Left lobe of liver (tissue), 2 donors: Measurements from ENCODE around the gene ULK4. TPM values are rescaled to one million over a fixed set of nuclear protein-coding genes. Genes with fewer than 3 reads are reported as not detected.

Experiments
- ATAC-seq: fragments of 200-7000 bp; cut with Tn5 transposase; one replicate; pipeline ENCODE4 v1.9.1; 2020; ENCODE audit warnings: mild to moderate bottlenecking, moderate library complexity
- DNase-seq: peaks from one replicate; pipeline ENCODE4 v3.0.0-alpha.2; 2020; ENCODE audit warnings: low spot score
- total RNA-seq: library from RNA; stranded (reverse); gene quantifications from one replicate; pipeline ENCODE4 v1.2.1, GENCODE V29; 2021
- donor health status: DM: no; HTN: no; CAD: no; lungs with moderate emphysema.
- donor health status: DM: no; HTN: yes; CAD: no.

ULK4 gene
- total RNA-seq, 1 donor from 2014 or later = 2.3 TPM

GRCh38 chr3:41329881-41330280, 632.0 kb downstream of the ULK4 start:
- no peak for ATAC-seq
- no peak for DNase-seq

- no peak for ATAC-seq
- no peak for DNase-seq
Measured at GRCh38 chr3:41328926-41329325, 633.0 kb downstream of the ULK4 start.

DNA sequence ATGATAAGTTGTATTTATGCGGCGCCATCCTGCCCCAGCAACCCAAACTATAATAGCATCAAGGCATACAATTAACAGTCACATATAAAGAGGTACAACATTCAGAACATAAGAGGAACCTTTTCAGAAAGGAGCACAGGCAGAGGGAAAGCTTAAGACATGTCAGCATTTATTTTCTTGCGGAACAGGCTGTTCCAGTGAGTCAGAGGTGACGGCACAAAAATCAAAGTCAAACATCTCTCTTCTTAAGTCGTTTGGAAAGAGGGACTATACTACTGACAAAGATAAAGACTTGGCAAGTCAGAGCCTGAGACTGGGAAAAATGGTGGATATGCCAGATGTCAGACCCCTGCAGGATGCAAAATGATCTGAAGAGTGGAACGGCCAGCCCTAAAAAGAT, 634.2 kb downstream of the ULK4 start:
- DNase-seq = no peak
- no peak for ATAC-seq

- no peak for DNase-seq
- no peak for ATAC-seq
Measured at GRCh38 chr3:41324156-41324475, 637.8 kb downstream of the ULK4 start.

DNA sequence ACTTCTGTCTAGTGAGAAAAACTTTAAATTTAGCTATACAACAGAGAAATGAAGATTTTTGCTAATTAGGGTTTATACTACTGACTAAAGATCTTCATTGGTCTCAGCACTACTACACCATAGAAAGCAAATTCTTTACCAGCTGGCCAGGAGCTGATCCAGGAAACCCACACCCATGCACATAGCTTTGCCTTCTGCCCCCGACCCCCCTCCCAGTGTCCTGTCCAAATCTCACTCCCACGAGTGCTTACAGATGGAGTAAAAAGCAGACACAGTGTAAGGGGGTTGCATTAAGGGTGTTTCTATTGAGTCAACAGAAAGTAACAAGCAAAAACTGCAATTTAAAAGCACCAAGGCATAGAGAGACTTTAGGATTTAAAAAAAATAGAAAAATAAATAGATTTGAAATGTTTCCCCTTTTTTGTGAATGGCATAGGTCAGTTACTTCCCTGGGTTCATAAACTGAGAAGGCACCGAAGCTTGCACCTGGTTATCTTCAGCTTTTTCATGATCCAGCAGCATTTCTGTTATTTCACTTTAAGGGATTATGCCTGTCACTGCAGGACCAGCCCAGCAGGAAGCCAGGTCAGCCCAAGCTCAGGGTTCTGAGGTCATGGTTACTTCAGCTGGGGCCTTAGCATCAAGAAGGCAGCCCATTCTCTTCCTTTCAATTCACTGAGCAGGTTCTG, 638.3 kb downstream of the ULK4 start:
- DNase-seq (no peak), ATAC-seq (no peak)

DNA sequence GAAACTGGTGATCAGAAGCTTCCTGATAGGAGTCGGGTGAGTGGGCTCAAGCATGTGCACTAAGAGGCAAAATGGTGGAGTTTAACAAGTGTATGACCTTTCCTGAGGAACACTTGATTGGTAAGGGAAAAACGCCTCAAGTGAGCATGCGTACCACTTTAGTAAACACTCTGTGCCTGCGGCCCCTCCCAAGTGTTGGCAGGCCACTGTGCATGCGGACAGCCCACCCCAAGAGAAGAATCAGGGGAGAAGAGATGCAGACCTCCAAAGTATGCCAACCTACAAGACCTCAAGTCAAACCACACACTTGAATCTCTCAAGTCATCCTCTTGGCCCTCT, 640.3 kb downstream of the ULK4 start:
- no peak for DNase-seq
- no peak for ATAC-seq

GRCh38 chr3:41320953-41321641, 640.8 kb downstream of the ULK4 start:
- no peak for DNase-seq
- no peak for ATAC-seq

DNA sequence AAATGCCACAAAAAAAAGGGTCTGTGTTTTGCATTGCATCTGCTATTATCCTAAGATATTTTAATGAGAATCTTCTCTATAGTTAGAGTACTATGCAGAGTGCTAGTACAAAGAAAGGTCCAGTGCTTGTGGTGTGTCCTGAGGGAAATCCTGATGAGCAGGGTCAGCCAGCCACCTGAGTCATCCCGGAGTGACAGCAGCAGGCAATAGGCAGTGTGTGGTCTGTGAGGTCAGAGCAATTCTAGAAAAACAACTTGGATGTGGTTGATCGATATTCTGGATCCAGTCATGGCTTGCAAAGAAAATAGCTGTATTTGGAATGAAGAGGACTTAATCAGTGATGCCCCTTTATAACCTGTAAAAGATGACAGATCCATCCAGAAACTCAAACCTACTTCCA, 643.4 kb downstream of the ULK4 start:
- DNase-seq (no peak), ATAC-seq (no peak)

- no peak for ATAC-seq
Measured at GRCh38 chr3:41317718-41318117, 644.2 kb downstream of the ULK4 start.

DNA sequence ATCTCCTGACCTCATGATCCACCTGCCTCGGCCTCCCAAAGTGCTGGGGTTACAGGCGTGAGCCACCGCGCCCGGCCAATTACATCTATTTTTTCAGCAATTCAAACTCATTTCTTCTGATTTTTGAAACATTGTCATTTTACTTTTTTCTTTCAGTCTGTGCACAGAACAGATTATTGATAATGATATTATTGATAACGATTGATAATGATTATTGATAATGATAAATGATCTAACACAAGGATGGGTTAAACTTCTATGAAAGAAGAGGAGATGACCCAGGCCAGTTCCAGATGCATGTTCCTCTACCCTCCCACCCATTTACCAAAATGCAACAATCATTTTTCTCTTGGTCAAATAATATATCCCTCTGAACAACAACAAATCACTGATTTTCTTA, 644.6 kb downstream of the ULK4 start:
- no peak for DNase-seq
- no peak for ATAC-seq

More at GRCh38 chr3:41317718-41318117, 644.2 kb downstream of the ULK4 start:
- no peak for DNase-seq

- ATAC-seq (no peak), DNase-seq (no peak)
Measured at GRCh38 chr3:41315126-41315525, 646.8 kb downstream of the ULK4 start.

GRCh38 chr3:41308119-41308518, 653.8 kb downstream of the ULK4 start:
- no peak for ATAC-seq

GRCh38 chr3:41307065-41307464, 654.8 kb downstream of the ULK4 start:
- ATAC-seq = no peak
- DNase-seq = no peak

More at GRCh38 chr3:41308119-41308518, 653.8 kb downstream of the ULK4 start:
- DNase-seq = no peak

- DNase-seq (no peak), ATAC-seq (peak; percentile 61)
Measured at GRCh38 chr3:41304593-41304992, 657.3 kb downstream of the ULK4 start.

DNA sequence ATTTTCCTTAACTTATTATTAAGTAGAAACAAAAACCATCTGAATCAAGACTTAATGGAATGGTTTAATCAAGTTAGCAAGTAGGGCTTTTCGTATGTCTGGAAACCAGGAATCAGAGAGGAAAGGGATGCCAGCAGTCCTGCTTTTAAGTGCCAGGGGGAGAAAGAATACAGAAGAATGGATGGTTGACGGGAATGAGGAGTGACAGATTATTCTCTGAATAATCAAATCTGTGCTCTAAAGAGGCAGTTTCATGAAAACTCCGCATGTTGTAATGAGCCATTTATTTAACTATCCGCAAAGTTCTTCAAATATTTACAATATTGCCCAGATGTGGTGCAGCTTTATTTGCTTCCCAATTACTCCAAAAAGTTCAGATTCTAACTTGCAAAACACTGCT, 659.6 kb downstream of the ULK4 start:
- peak; percentile 44 for ATAC-seq
- DNase-seq = no peak

DNA sequence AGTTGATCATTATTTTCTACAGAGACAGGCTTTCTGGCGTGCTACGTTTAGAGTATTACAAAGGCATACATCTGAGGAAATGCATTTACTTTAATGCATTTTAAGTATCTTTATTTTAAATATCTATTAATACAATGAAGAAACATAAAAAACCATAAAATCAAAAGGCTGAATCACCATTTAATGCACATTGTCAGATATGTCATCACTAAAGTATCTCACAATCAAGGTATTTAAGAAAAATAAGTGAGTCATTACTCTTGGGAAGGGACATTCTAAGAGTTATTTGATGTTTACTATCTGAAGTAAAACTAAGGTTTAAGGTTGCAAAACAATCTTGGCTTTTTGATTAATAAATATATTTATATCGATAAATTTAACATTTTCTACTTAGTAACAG, 660.4 kb downstream of the ULK4 start:
- ATAC-seq (no peak), DNase-seq (no peak)

DNA sequence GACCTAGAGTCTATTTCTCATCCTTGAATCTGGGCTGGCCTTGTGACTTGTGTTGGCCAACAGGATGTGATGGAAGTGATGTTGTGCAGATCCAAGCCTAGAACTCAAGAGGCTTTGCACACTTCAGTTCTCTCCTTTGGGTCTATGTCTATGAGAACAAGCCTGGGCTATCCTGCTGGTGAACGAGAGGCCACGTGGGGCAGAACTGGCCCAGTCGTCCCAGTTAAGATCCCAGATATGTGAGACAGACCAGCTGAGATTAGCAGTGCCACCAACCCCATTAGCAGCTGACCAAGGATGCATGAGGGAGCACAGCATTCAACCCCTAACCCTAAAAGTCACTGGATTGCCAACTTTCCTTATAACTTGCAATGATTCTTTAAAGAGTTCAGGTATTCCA, 662.9 kb downstream of the ULK4 start:
- DNase-seq (no peak), ATAC-seq (no peak)

DNA sequence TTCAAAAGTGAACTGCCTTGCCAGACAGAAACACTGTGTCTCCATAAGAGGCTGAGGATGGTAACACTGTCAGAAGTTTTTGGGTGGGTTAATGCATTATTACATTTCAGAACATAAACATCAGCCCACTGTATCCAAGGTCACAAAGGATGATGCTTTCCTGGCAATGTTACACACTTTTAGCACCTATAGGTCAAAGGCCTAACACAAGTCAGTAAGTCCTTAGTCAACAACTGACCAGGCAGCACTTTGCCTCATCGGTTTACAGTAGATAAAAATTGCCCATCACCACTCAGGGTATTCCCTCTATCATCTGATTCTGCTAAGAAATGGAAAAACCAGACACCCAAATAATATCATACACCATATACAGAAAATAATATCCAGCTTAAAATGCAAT, 664.2 kb downstream of the ULK4 start:
- DNase-seq = no peak
- ATAC-seq = no peak

DNA sequence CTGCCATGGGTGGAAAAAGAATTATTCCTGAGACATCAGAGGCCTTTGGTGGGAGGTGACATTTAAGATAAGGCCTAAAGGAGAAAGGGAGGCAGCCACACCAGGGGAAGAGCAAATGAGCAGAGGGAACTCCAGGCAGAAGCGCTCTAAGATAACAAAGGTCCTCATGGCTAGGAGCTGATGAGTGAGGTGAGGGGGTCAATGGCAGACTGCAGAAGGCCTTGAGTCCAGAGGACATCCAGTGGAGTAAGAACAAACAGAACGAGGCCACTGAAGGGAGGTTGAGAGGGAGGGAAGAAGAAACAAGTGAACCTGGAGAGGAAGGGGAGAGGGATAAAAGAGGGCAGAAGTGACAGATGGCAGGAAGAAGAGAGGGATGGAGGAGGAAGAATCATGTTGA, 665.3 kb downstream of the ULK4 start:
- DNase-seq (no peak), ATAC-seq (no peak)

DNA sequence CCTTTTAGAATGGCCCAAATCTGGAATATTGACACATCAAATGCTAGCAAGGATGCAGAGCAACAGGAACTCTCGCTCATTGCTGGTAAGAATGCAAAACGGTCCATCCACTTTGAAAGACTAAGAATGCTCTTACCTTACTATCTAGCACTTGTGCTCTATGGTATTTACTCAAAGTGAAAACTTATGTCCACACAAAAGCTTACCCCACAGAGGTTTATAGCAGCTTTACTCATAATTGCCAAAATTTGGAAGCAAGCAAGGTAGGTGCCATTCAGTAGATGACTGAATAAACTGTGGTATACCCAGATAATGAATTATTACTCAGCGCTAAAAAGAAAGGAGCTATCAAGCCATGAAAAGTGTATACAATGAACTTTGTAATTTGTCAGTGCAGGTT, 666.2 kb downstream of the ULK4 start:
- DNase-seq = no peak
- ATAC-seq = no peak

- no peak for DNase-seq
Measured at GRCh38 chr3:41293169-41293681, 668.7 kb downstream of the ULK4 start.

GRCh38 chr3:41290736-41291135, 671.2 kb downstream of the ULK4 start:
- ATAC-seq = no peak
- DNase-seq = no peak

More at GRCh38 chr3:41293169-41293681, 668.7 kb downstream of the ULK4 start:
- no peak for ATAC-seq

GRCh38 chr3:41290306-41290705, 671.6 kb downstream of the ULK4 start:
- ATAC-seq = no peak
- no peak for DNase-seq
